K562 (cell line): ENCODE results near the gene ANKRD12. TPM values are rescaled to one million over a fixed set of nuclear protein-coding genes. Genes with fewer than 3 reads are reported as not detected.

Experiments used
- ATAC-seq: fragments of 200-7000 bp; cut with Tn5 transposase; 3 replicates; pipeline ENCODE4 v1.9.1; 2020; ENCODE audit warnings: moderate library complexity
- BruUV-seq: library from RNA; stranded (reverse); fragments of 400-500 nt; replicated peaks from 2 replicates; lab custom pipeline; 2021; lab: Mats Ljungman, UMichigan
- CTCF ChIA-PET: fragments of 300-600 bp; formaldehyde crosslinking; extraction: SDS; loops from one replicate; lab custom pipeline; 2021; ENCODE audit warnings: low intra/inter-chr PET ratio; lab: Yijun Ruan, JAX
- POLR2A ChIA-PET: fragments of 300-600, 350-650 bp; sonication (Branson Sonifier 250); formaldehyde crosslinking; extraction: SDS; loops from one replicate; lab custom pipeline; 2021; ENCODE audit warnings: antibody characterized with exemption, inconsistent platforms; lab: Yijun Ruan, JAX
- DNase-seq, 4 experiments: peaks; one replicate each; pipeline versions ENCODE4 v3.0.0 to v3.0.0-alpha.2; 2011 to 2018; ENCODE audit warnings: low spot score in 3 of 4, mixed read lengths in 3 of 4; ENCODE audit errors: extremely low read depth in 1 of 4
- FAIRE-seq: peaks from 2 replicates; lab custom pipeline; 2011; peaks lifted over from hg19 to GRCh38; lab: Jason Lieb, UNC
- H2AFZ ChIP-seq: 2 replicates; pipeline ENCODE4 v1.6.0; 2011; ENCODE audit warnings: low read depth, low read length, control low read depth, inconsistent platforms
- H3K27ac ChIP-seq: fragments of 200-600 bp; 3 replicates; pipeline ENCODE4 v1.8.0; 2011; ENCODE audit warnings: low read depth, mild to moderate bottlenecking, control low read depth, inconsistent platforms, low read length, moderate library complexity, mixed read lengths; ENCODE audit errors: extremely low read depth
- H3K27me3 ChIP-seq, 2 experiments: fragments of 300-600 bp in 1 of 2; 2 replicates in 1 of 2; 3 replicates in 1 of 2; pipeline versions ENCODE4 v1.6.0 to v1.8.0; 2011; ENCODE audit warnings: inconsistent platforms in 2 of 2, low read length in 2 of 2, mild to moderate bottlenecking in 1 of 2, mixed read lengths in 1 of 2, moderate library complexity in 1 of 2; ENCODE audit not compliant: control insufficient read depth in 2 of 2, insufficient read depth in 2 of 2
- H3K36me3 ChIP-seq: fragments of 300-600 bp; 3 replicates; pipeline ENCODE4 v1.8.0; 2011; ENCODE audit warnings: mild to moderate bottlenecking, low read length, inconsistent platforms; ENCODE audit not compliant: control insufficient read depth, insufficient read depth
- H3K4me1 ChIP-seq, 2 experiments: fragments of 200-600 bp in 1 of 2; replicated peaks in 1 of 2; 2 replicates in 1 of 2; 3 replicates in 1 of 2; pipeline versions ENCODE4 v1.5.1 to v1.8.0; 2011; ENCODE audit warnings: inconsistent platforms in 2 of 2, low read length in 2 of 2, mild to moderate bottlenecking in 1 of 2, mixed read lengths in 1 of 2, moderate library complexity in 1 of 2; ENCODE audit not compliant: control insufficient read depth in 2 of 2, insufficient read depth in 2 of 2
- H3K4me2 ChIP-seq: 2 replicates; pipeline ENCODE4 v1.6.1; 2011; ENCODE audit warnings: low read length, control low read depth, inconsistent platforms, mixed read lengths; ENCODE audit not compliant: insufficient read depth
- H3K4me3 ChIP-seq: fragments of 200-600 bp; sonication (generic), shearing (Covaris generic); 2 replicates; pipeline ENCODE4 v1.5.1; 2016; ENCODE audit warnings: control low read depth, inconsistent platforms
- H3K79me2 ChIP-seq: fragments of 200-600 bp; 3 replicates; pipeline ENCODE4 v1.8.0; 2011; ENCODE audit warnings: low read length, inconsistent platforms; ENCODE audit not compliant: control insufficient read depth, insufficient read depth
- H3K9ac ChIP-seq, 2 experiments: 2 replicates each; pipeline versions ENCODE4 v1.6.0 to v1.6.1; 2011; ENCODE audit warnings: low read depth in 2 of 2, low read length in 2 of 2, control low read depth in 1 of 2, inconsistent platforms in 1 of 2, mild to moderate bottlenecking in 1 of 2, mixed read lengths in 1 of 2; ENCODE audit not compliant: insufficient read depth in 1 of 2
- H3K9me1 ChIP-seq: one replicate; pipeline ENCODE4 v1.6.0; 2011; ENCODE audit warnings: inconsistent platforms, mild to moderate bottlenecking, low read length, moderate library complexity; ENCODE audit not compliant: control insufficient read depth, insufficient read depth
- H3K9me3 ChIP-seq: replicated peaks from 2 replicates; pipeline ENCODE4 v1.5.1; 2011; ENCODE audit warnings: low read depth, low read length, inconsistent platforms; ENCODE audit not compliant: control insufficient read depth, insufficient read depth
- H4K20me1 ChIP-seq: replicated peaks from 2 replicates; pipeline ENCODE4 v1.6.1; 2011; ENCODE audit warnings: low read length, inconsistent platforms, mixed read lengths; ENCODE audit not compliant: control insufficient read depth, insufficient read depth
- ARID2 ChIP-seq: fragments of 450-650 bp; IDR thresholded peaks from 2 replicates; pipeline ENCODE4 v1.6.1; 2017; ENCODE audit warnings: antibody characterized with exemption, mild to moderate bottlenecking
- HCFC1 ChIP-seq: IDR thresholded peaks from 2 replicates; pipeline ENCODE4 v1.6.1; 2012; ENCODE audit warnings: low read depth, low read length, improper control_type of control experiment
- HMG20A ChIP-seq: fragments of 450-650 bp; formaldehyde crosslinking; conservative IDR thresholded peaks from 2 replicates; pipeline ENCODE4 v1.4.0; 2020; ENCODE audit warnings: mild to moderate bottlenecking, mixed read lengths
- KLF6 ChIP-seq: fragments of 250-450 bp; sonication (Bioruptor Pico); IDR thresholded peaks from 2 replicates; pipeline ENCODE4 v1.4.0; 2020; ENCODE audit warnings: mild to moderate bottlenecking, moderate library complexity, borderline replicate concordance
- RFX7 ChIP-seq: fragments of 250-450 bp; sonication (Bioruptor Pico); IDR thresholded peaks from 2 replicates; pipeline ENCODE4 v1.5.1; 2021; ENCODE audit warnings: mild to moderate bottlenecking
- SNIP1 ChIP-seq: fragments of 450-650 bp; IDR thresholded peaks from 2 replicates; pipeline ENCODE4 v1.7.1; 2017; ENCODE audit warnings: low read depth, mild to moderate bottlenecking
- TOE1 ChIP-seq, 2 experiments: fragments of 450-650 bp in 1 of 2; sonication (generic) in 1 of 2; formaldehyde crosslinking in 1 of 2; IDR thresholded peaks; 2 replicates each; pipeline versions ENCODE4 v1.7.1 to v1.8.0; 2016 to 2022; ENCODE audit warnings: borderline replicate concordance in 2 of 2, mild to moderate bottlenecking in 2 of 2, antibody characterized with exemption in 1 of 2, inconsistent platforms in 1 of 2, low read depth in 1 of 2, missing genetic modification reagents in 1 of 2, moderate library complexity in 1 of 2
- ZFP36 ChIP-seq: fragments of 150-350 bp; IDR thresholded peaks from 2 replicates; pipeline ENCODE4 v1.6.1; 2018; ENCODE audit warnings: low read length, low read depth; ENCODE audit not compliant: partially characterized antibody
- ZNF23 ChIP-seq: fragments of 250-450 bp; sonication (Bioruptor Pico); IDR thresholded peaks from 2 replicates; pipeline ENCODE4 v1.4.0; 2020; ENCODE audit warnings: mild to moderate bottlenecking
- ZNF717 ChIP-seq: fragments of 250-450 bp; sonication (Bioruptor Pico); IDR thresholded peaks from 2 replicates; pipeline ENCODE4 v1.5.0; 2021
- ZNF76 ChIP-seq: fragments of 250-450 bp; sonication (Bioruptor Pico); IDR thresholded peaks from 2 replicates; pipeline ENCODE4 v1.4.0; 2020; ENCODE audit warnings: mild to moderate bottlenecking, moderate library complexity, borderline replicate concordance
- ZNF780A ChIP-seq: fragments of 250-450 bp; sonication (Bioruptor Pico); IDR thresholded peaks from 2 replicates; pipeline ENCODE4 v1.5.0; 2021; ENCODE audit warnings: mild to moderate bottlenecking
- ZSCAN32 ChIP-seq: fragments of 450-650 bp; formaldehyde crosslinking; IDR thresholded peaks from 2 replicates; pipeline ENCODE4 v1.4.0; 2020; ENCODE audit warnings: mild to moderate bottlenecking, moderate library complexity
- WGBS: fragments of 100-300 bp; shearing (Covaris generic); methylation state at CpG from one replicate; pipeline ENCODE4 v1.1.6; 2016; ENCODE audit warnings: low coverage, mixed read lengths; ENCODE audit not compliant: insufficient coverage; ENCODE audit errors: missing lambda C conversion rate; 5-methylcytosine and 5-hydroxymethylcytosine counted together
- in situ Hi-C: fragments of 300-500 bp; cut with MboI; formaldehyde crosslinking; loops from 4 replicates; pipeline ENCODE4 v1.15.0; 2018; ENCODE audit warnings: inconsistent platforms, mixed read lengths
- intact Hi-C: fragments of 100-400 bp; cut with micrococcal nuclease; formaldehyde crosslinking; loops from 2 replicates; pipeline ENCODE4 v1.14.2; 2022
- polyA plus RNA-seq, 8 experiments: library from polyadenylated mRNA; depleted of rRNA in 4 of 8; stranded (reverse) in 5 of 8; unstranded in 3 of 8; fragments of >200 nt; fragmentation: Nextera tagmentation in 2 of 8; fragmentation: Illumina TruSeq in 1 of 8; extraction: Ambion mirVana in 2 of 8; extraction: Trizol in 1 of 8; gene quantifications; 2 replicates each; pipeline versions ENCODE4 v1.2.1 to v1.2.3, GENCODE V29; 2011 to 2014; ENCODE audit warnings: inconsistent platforms in 1 of 8, missing spikeins in 1 of 8
- total RNA-seq, 7 experiments: library from RNA; depleted of rRNA in 6 of 7; stranded (reverse); fragments of >200 nt in 6 of 7; fragmentation: Illumina TruSeq in 2 of 7; extraction: Trizol in 2 of 7; gene quantifications; 2 replicates each; pipeline versions ENCODE4 v1.2.1 to v1.2.3, GENCODE V29; 2011 to 2021; ENCODE audit warnings: low replicate concordance in 1 of 7
- TF ChIP-seq, protein P1 (sequence below): sonication (generic); formaldehyde crosslinking; IDR thresholded peaks from 2 replicates; pipeline ENCODE4 v1.8.0; 2022; ENCODE audit warnings: missing genetic modification reagents, mild to moderate bottlenecking, borderline replicate concordance
- TF ChIP-seq, protein P2 (sequence below): fragments of 200-400 bp; formaldehyde crosslinking; IDR thresholded peaks from 2 replicates; pipeline ENCODE4 v1.6.1; 2017; ENCODE audit warnings: mild to moderate bottlenecking, low read depth, low read length, moderate library complexity

ANKRD12 gene
- total and polyA plus RNA-seq, 9 of the 15 experiments (the other 6 are each of a cell fraction or from before 2014, with no cell fraction given) = 6.6 to 28.2 (median 16.0) TPM

DNA sequence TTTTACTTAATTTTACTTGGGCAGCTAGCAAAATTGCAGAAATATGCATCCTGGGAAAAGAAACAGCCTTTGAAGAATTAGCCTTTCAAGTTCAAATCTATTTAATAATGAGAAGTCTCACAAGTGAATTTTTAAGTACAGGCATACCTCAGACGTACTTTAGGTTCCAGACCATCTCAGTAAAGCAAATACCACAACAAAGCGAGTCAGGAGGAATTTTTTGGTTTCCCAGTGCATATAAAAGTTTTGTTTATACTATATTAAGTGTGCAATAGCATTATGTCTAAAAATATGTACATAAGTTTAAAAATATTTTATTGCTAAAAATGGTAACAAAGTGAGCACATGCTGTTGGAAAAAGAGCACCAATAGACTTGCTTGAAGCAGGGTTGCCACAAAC, 147.2 kb downstream of the ANKRD12 start:
- no peak overlapping the region for H3K4me2 ChIP-seq
- no peak for ATAC-seq
- no TSS peak for BruUV-seq
- no peaks in the 10 kb centered on the region for H3K79me2 ChIP-seq
- ChIA-PET CTCF (no interaction called here), POLR2A (no interaction called here)
- intact Hi-C loops = no loop called here
- H3K9ac ChIP-seq = no peak overlapping the region
- WGBS = 94% methylated on average over 2 of the region's 2 CpGs
- no peaks in the 10 kb centered on the region for H3K27me3 ChIP-seq
- TF ChIP-seq ZSCAN32 (CRISPR knock-in tag) (no peak), ZFP36 (no peak), RFX7 (CRISPR knock-in tag) (no peak), ZNF76 (CRISPR knock-in tag) (no peak), ZNF23 (CRISPR knock-in tag) (no peak), HCFC1 (no peak), ARID2 (no peak), TOE1 (IDR thresholded peaks at IDR 0.05; ENCODE audit: borderline replicate concordance) (no peak), TOE1 (CRISPR knock-in tag; IDR thresholded peaks at IDR 0.05; ENCODE audit: borderline replicate concordance, low read depth) (no peak), ZNF780A (CRISPR knock-in tag) (no peak), SNIP1 (no peak), KLF6 (CRISPR knock-in tag) (no peak), HMG20A (CRISPR knock-in tag) (no peak), ZNF717 (CRISPR knock-in tag) (no peak)
- TF ChIP-seq, protein P1, sequence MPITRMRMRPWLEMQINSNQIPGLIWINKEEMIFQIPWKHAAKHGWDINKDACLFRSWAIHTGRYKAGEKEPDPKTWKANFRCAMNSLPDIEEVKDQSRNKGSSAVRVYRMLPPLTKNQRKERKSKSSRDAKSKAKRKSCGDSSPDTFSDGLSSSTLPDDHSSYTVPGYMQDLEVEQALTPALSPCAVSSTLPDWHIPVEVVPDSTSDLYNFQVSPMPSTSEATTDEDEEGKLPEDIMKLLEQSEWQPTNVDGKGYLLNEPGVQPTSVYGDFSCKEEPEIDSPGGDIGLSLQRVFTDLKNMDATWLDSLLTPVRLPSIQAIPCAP (CRISPR knock-in tag) = no peak
- TF ChIP-seq, protein P2, sequence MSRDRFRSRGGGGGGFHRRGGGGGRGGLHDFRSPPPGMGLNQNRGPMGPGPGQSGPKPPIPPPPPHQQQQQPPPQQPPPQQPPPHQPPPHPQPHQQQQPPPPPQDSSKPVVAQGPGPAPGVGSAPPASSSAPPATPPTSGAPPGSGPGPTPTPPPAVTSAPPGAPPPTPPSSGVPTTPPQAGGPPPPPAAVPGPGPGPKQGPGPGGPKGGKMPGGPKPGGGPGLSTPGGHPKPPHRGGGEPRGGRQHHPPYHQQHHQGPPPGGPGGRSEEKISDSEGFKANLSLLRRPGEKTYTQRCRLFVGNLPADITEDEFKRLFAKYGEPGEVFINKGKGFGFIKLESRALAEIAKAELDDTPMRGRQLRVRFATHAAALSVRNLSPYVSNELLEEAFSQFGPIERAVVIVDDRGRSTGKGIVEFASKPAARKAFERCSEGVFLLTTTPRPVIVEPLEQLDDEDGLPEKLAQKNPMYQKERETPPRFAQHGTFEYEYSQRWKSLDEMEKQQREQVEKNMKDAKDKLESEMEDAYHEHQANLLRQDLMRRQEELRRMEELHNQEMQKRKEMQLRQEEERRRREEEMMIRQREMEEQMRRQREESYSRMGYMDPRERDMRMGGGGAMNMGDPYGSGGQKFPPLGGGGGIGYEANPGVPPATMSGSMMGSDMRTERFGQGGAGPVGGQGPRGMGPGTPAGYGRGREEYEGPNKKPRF = no peak
- no peaks in the 10 kb centered on the region for H3K4me1 ChIP-seq
- H3K4me3 ChIP-seq = no peak overlapping the region
- in situ Hi-C loops = no loop called here
- H2AFZ ChIP-seq = no peak overlapping the region
- peaks cover 21% of the 10 kb centered on the region; the same call in 2 of the 3 replicates for H3K36me3 ChIP-seq
- no peaks in the 10 kb centered on the region for H3K9me3 ChIP-seq
- no peak overlapping the region for H3K27ac ChIP-seq
- no peak for DNase-seq
- FAIRE-seq = no peak
- H4K20me1 ChIP-seq = no peaks in the 10 kb centered on the region
- no peaks in the 10 kb centered on the region for H3K9me1 ChIP-seq
